ENCODE data around the gene FAM216A.
"Not testable (repeated sequence)": the region's sequence is repeated elsewhere in the genome, so short reads cannot be mapped to it uniquely, and the experiment has no call there.

The FAM216A gene

GRCh38 chr12:110468214-110469048 is at the start of gene FAM216A, which contains the start of gene GPN3:
Gene FAM216A, plus strand, starts transcription at chr12:110468845. Its CDS starts 31 bp downstream, at chr12:110468876.
Gene GPN3, minus strand, starts transcription at chr12:110468257. Its CDS starts 54 bp downstream, at chr12:110468203.
- DNase-seq (ENCODE audit: low read depth): peak; percentile 97

GRCh38 chr12:110420644-110421043 is 48.0 kb upstream of the FAM216A start:
- not testable (repeated sequence) for DNase-seq (ENCODE audit: low read depth)

GRCh38 chr12:110421159-110421661 is 47.4 kb upstream of the FAM216A start:
- no peak for DNase-seq (ENCODE audit: low read depth)

- no peak for DNase-seq (ENCODE audit: low read depth)
Observed at GRCh38 chr12:110421701-110422100, 46.9 kb upstream of the FAM216A start.

GRCh38 chr12:110424237-110424636 is 44.4 kb upstream of the FAM216A start:
- DNase-seq (ENCODE audit: low read depth): no peak

- DNase-seq (ENCODE audit: low read depth): no peak
Observed at GRCh38 chr12:110426406-110426805, 42.2 kb upstream of the FAM216A start.

GRCh38 chr12:110429676-110430075 is 39.0 kb upstream of the FAM216A start:
- not testable (repeated sequence) for DNase-seq (ENCODE audit: low read depth)

- no peak for DNase-seq (ENCODE audit: low read depth)
Observed at GRCh38 chr12:110431957-110432587, 36.6 kb upstream of the FAM216A start.

- DNase-seq (ENCODE audit: low read depth): no peak
Observed at GRCh38 chr12:110436231-110436630, 32.4 kb upstream of the FAM216A start.

GRCh38 chr12:110444455-110444854 is 24.2 kb upstream of the FAM216A start:
- DNase-seq (ENCODE audit: low read depth): no peak

- peak; percentile 92 for DNase-seq (ENCODE audit: low read depth)
Observed at GRCh38 chr12:110449799-110450497, 18.7 kb upstream of the FAM216A start, which contains the start of gene ARPC3. Gene ARPC3, minus strand, starts transcription at chr12:110450337. Its CDS starts 77 bp downstream, at chr12:110450260.

- DNase-seq (ENCODE audit: low read depth): no peak
Observed at GRCh38 chr12:110451263-110451662, 17.4 kb upstream of the FAM216A start.

- no peak for DNase-seq (ENCODE audit: low read depth)
Observed at GRCh38 chr12:110453569-110454296, 14.9 kb upstream of the FAM216A start.

GRCh38 chr12:110458756-110459155 is 9.9 kb upstream of the FAM216A start:
- no peak for DNase-seq (ENCODE audit: low read depth)

- DNase-seq (ENCODE audit: low read depth): not testable (repeated sequence)
Observed at GRCh38 chr12:110461189-110461588, 7.5 kb upstream of the FAM216A start.

- DNase-seq (ENCODE audit: low read depth): no peak
Observed at GRCh38 chr12:110465024-110465423, 3.6 kb upstream of the FAM216A start.

- not testable (repeated sequence) for DNase-seq (ENCODE audit: low read depth)
Observed at GRCh38 chr12:110465765-110466164, 2.9 kb upstream of the FAM216A start.

GRCh38 chr12:110466791-110467190 is 1.9 kb upstream of the FAM216A start:
- no peak for DNase-seq (ENCODE audit: low read depth)

GRCh38 chr12:110467847-110468213 is 815 bp upstream of the FAM216A start:
- DNase-seq (ENCODE audit: low read depth): no peak

GRCh38 chr12:110475426-110475825 is 6.8 kb downstream of the FAM216A start:
- DNase-seq (ENCODE audit: low read depth): no peak

GRCh38 chr12:110498984-110499706 is 30.5 kb downstream of the FAM216A start:
- no peak for DNase-seq (ENCODE audit: low read depth)

Measured in fibroblast of the conjunctiva (primary cell).